ES-I3 (cell line): Measurements from ENCODE around the gene PTOV1.

Experiments used
- H3K36me3 ChIP-seq: 2 replicates; pipeline ENCODE4 v1.6.1; 2013; ENCODE audit warnings: mild to moderate bottlenecking, low read length, control low read depth, moderate library complexity; ENCODE audit not compliant: insufficient read depth
- H3K4me1 ChIP-seq: 2 replicates; pipeline ENCODE4 v1.6.1; 2013; ENCODE audit warnings: mild to moderate bottlenecking, control low read depth, low read length; ENCODE audit not compliant: insufficient read depth
- H3K9ac ChIP-seq: 2 replicates; pipeline ENCODE4 v1.6.1; 2013; ENCODE audit warnings: low read depth, mild to moderate bottlenecking, low read length, moderate library complexity
- H3K9me3 ChIP-seq: 2 replicates; pipeline ENCODE4 v1.6.1; 2013; ENCODE audit warnings: mild to moderate bottlenecking, low read length, moderate library complexity; ENCODE audit not compliant: control insufficient read depth, insufficient read depth

Gene PTOV1

GRCh38 chr19:49844138-49845095 lies 6.5 kb upstream of the PTOV1 start:
- Histone ChIP-seq H3K9me3 (no peaks in the 10 kb centered on the region), H3K9ac (no peak overlapping the region), H3K36me3 (0 out of 2 replicates have a peak, but pooled peaks cover 5% of the 10 kb centered on the region), H3K4me1 (no peaks in the 10 kb centered on the region)

GRCh38 chr19:49845414-49845813 lies 5.5 kb upstream of the PTOV1 start:
- Histone ChIP-seq H3K9ac (no peak overlapping the region), H3K4me1 (0 out of 2 replicates have a peak, but pooled peaks cover 4% of the 10 kb centered on the region), H3K36me3 (0 out of 2 replicates have a peak, but pooled peaks cover 5% of the 10 kb centered on the region), H3K9me3 (no peaks in the 10 kb centered on the region)

GRCh38 chr19:49846408-49846807 lies 4.6 kb upstream of the PTOV1 start:
- 0 out of 2 replicates have a peak, but pooled peaks cover 4% of the 10 kb centered on the region for H3K4me1 ChIP-seq
- H3K9ac ChIP-seq = no peak overlapping the region
- H3K9me3 ChIP-seq = no peaks in the 10 kb centered on the region
- no peaks in the 10 kb centered on the region for H3K36me3 ChIP-seq

GRCh38 chr19:49847731-49848696 lies 2.9 kb upstream of the PTOV1 start:
- Histone ChIP-seq H3K4me1 (0 out of 2 replicates have a peak, but pooled peaks cover 7% of the 10 kb centered on the region), H3K36me3 (no peaks in the 10 kb centered on the region), H3K9me3 (no peaks in the 10 kb centered on the region), H3K9ac (no peak overlapping the region)

GRCh38 chr19:49848938-49849337 lies 2.0 kb upstream of the PTOV1 start:
- Histone ChIP-seq H3K9ac (no peak overlapping the region), H3K4me1 (0 out of 2 replicates have a peak, but pooled peaks cover 7% of the 10 kb centered on the region), H3K9me3 (no peaks in the 10 kb centered on the region), H3K36me3 (no peaks in the 10 kb centered on the region)

GRCh38 chr19:49849433-49850220 lies 1.3 kb upstream of the PTOV1 start:
- H3K9ac ChIP-seq = peak overlapping the region; percentile 80; the same call in 1 of the 2 replicates

GRCh38 chr19:49850221-49850486 lies 805 bp upstream of the PTOV1 start:
- Histone ChIP-seq H3K4me1 (0 out of 2 replicates have a peak, but pooled peaks cover 7% of the 10 kb centered on the region), H3K9me3 (no peaks in the 10 kb centered on the region), H3K9ac (peak overlapping the region; percentile 80), H3K36me3 (no peaks in the 10 kb centered on the region)

More at GRCh38 chr19:49849433-49850220, 1.3 kb upstream of the PTOV1 start:
- 0 out of 2 replicates have a peak, but pooled peaks cover 7% of the 10 kb centered on the region for H3K4me1 ChIP-seq
- H3K9me3 ChIP-seq = no peaks in the 10 kb centered on the region
- H3K36me3 ChIP-seq = no peaks in the 10 kb centered on the region

- Histone ChIP-seq H3K9me3 (no peaks in the 10 kb centered on the region), H3K36me3 (no peaks in the 10 kb centered on the region), H3K9ac (peak overlapping the region; percentile 80), H3K4me1 (0 out of 2 replicates have a peak, but pooled peaks cover 7% of the 10 kb centered on the region)
Observed at GRCh38 chr19:49851456-49852259, 699 bp downstream of the PTOV1 start.

- Histone ChIP-seq H3K9me3 (no peaks in the 10 kb centered on the region), H3K36me3 (no peaks in the 10 kb centered on the region), H3K9ac (0 out of 2 replicates have a peak overlapping the region, but pooled peaks have one; percentile 71), H3K4me1 (0 out of 2 replicates have a peak, but pooled peaks cover 7% of the 10 kb centered on the region)
Observed at GRCh38 chr19:49852631-49853126, 1.7 kb downstream of the PTOV1 start.

- no peaks in the 10 kb centered on the region for H3K36me3 ChIP-seq
- no peaks in the 10 kb centered on the region for H3K9me3 ChIP-seq
- H3K9ac ChIP-seq = no peak overlapping the region
- 0 out of 2 replicates have a peak, but pooled peaks cover 7% of the 10 kb centered on the region for H3K4me1 ChIP-seq
Observed at GRCh38 chr19:49853852-49854377, 3.0 kb downstream of the PTOV1 start.

- Histone ChIP-seq H3K9ac (no peak overlapping the region), H3K4me1 (0 out of 2 replicates have a peak, but pooled peaks cover 7% of the 10 kb centered on the region), H3K9me3 (no peaks in the 10 kb centered on the region), H3K36me3 (no peaks in the 10 kb centered on the region)
Observed at GRCh38 chr19:49854378-49855263, 3.7 kb downstream of the PTOV1 start.

GRCh38 chr19:49855277-49855675 lies 4.3 kb downstream of the PTOV1 start:
- peaks cover 3% of the 10 kb centered on the region; the same call in 1 of the 2 replicates for H3K4me1 ChIP-seq
- no peak overlapping the region for H3K9ac ChIP-seq

More at GRCh38 chr19:49855277-49855675, 4.3 kb downstream of the PTOV1 start:
- Histone ChIP-seq H3K9me3 (no peaks in the 10 kb centered on the region), H3K36me3 (peaks cover 2% of the 10 kb centered on the region; the same call in 1 of the 2 replicates)
